Measurements from ENCODE around the gene SLC27A1.
"Not testable (repeated sequence)": the region's sequence is repeated elsewhere in the genome, so short reads cannot be mapped to it uniquely, and the experiment has no call there.

The SLC27A1 gene

DNA sequence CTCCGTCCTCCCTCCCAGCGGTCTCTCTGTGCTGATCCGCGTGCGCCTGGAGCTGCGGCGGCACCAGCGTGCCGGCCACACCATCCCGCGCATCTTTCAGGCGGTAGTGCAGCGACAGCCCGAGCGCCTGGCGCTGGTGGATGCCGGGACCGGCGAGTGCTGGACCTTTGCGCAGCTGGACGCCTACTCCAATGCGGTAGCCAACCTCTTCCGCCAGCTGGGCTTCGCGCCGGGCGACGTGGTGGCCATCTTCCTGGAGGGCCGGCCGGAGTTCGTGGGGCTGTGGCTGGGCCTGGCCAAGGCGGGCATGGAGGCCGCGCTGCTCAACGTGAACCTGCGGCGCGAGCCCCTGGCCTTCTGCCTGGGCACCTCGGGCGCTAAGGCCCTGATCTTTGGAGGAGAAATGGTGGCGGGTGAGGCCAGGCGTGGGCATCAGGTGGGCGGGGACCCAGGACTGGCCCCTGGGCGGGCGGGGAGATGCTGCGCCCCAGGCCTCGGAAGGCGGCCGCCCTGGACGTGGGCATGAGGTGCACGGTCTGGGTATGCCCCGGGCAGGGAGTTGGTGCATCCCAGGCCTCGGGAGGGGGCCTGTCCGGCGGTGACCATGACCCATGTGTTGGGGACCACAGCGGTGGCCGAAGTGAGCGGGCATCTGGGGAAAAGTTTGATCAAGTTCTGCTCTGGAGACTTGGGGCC, 16.4 kb downstream of the SLC27A1 start:
- in situ Hi-C loops (cut with MboI; ENCODE audit: low sequenced_read_pairs): no loop called here

DNA sequence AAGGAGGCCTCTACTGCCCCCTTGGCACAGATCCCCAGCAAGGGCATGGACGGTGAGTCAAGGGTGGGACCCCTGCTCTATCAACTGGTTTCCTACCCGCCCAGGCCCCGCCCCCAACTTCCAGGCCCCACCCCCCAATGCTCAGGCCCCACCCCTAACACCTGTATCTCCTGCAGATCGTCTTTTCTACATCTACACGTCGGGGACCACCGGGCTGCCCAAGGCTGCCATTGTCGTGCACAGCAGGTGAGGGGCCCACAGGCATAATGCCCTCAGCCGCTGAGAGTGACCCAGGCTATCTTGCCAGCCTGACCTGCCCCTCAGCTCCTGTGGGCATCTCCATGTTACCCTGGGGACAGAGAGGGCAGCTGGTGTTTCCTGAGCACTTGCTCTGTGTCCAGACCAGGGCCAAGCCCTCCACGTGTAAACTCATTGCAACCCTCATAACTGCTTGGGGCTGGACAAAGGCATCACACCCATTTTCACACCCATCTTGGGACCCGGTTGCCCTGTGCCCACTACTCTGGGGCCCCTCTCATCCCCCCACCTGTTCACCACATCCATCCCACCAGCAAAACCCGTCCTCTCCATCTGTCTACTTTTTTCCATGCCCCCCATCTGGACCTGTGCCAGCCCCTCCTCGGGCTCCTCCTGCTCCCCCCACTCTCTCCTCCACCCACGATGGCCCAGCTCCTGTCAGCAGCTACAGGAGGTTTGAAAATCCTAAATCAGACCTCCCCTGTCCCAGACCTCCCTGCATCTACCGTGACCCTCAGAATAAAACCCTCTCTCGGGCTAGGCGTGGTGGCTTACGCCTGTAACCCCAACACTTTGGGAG, 17.2 kb downstream of the SLC27A1 start:
- in situ Hi-C loops (cut with MboI; ENCODE audit: low sequenced_read_pairs): no loop called here

DNA sequence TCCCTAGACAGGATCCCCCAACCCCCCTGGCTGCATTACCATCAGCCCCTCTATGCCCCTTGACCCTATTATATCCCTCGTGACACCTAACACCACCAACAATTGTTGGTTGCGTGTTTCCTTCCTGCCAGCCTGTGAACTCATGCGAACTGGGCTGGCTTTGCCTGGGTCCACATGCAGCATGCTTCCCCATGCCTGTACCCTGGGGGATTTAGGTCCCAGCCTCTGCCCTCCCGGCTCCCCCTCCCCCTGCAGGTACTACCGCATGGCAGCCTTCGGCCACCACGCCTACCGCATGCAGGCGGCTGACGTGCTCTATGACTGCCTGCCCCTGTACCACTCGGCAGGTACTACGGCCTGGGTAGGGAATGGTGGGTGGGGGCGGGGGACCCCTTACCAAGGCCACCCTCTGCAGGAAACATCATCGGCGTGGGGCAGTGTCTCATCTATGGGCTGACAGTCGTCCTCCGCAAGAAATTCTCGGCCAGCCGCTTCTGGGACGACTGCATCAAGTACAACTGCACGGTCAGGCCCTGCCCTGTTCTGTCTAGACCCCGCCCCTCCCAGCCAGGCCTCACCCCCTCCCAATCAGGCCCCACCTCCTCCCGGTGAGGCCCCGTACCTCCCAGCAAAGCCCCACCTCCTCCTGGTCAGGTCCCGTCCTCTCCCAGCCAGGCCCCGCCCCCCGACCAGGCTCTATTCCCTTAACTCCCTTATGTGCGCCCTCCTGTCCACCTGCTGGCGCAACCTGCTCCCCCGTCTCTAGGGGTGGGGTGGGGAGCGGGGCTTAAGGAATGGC, 18.5 kb downstream of the SLC27A1 start:
- in situ Hi-C loops (cut with MboI; ENCODE audit: low sequenced_read_pairs): no loop called here

DNA sequence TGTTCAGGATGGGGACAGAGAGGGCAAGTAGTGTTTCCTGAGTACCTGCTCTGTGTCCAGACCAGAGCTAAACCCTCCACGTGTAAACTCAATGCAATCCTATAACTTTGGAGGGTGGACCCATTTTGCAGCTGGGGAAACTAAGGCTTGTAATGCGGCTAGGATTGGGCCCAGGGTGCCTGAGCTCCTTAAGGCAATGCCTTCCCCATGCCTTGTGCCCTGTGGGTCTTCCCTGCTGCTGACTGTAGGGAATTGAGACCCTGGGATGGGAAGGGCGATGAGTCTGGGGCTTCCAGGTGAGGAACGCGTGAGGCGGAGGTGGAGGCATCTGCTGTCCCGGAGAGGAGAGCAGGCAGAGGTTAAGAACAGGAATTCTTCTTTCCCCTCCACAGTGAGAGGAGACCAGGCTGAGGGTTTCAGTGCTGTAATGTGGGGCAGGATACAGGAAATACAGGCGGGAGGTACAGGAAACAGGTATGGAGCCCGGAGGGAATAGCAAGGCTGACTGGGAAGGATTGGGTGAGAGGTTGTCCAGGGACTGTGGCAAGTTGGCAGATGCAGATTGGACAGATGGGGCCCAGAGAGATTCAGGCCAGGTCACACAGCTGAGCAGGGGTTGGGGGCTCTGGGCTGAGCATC, 19.2 kb downstream of the SLC27A1 start:
- in situ Hi-C loops (cut with MboI; ENCODE audit: low sequenced_read_pairs): no loop called here

DNA sequence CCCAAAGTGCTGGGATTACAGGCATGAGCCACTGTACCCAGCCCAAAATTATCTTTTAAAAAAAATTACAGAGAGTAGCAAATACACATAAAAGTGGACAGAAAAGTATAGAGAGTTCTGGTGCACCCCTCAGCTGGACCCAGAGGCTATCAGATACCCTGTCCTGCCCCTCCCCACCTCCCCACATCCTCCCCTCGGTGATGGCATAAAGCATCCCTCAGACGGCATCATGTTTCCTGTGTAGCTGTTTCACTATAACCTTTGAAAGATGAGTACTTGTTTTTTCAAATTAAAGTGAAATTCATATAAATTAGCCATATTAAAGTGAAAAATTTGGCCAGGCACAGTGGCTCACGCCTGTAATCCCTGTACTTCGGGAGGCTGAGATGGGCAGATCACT, 20.1 kb downstream of the SLC27A1 start:
- in situ Hi-C loops (cut with MboI; ENCODE audit: low sequenced_read_pairs): no loop called here

DNA sequence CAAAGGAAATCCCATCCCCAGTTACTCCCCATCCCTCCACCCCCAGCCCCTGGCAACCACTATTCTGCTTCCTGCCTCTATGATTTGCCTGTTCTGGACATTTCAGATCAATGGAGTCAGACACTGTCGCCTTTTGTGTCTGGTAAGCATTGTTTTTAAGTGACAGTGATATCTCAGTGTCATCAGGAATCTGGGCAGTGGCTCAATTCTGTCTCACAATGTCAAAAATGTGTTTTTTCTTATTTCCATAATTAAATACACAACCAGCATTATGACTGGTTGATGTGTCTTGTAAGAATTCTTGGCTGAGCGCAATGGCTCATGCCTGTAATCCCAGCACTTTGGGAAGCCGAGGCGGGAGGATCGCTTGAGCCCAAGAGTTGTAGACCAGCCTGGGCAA, 21.0 kb downstream of the SLC27A1 start:
- in situ Hi-C loops (cut with MboI; ENCODE audit: low sequenced_read_pairs): no loop called here

DNA sequence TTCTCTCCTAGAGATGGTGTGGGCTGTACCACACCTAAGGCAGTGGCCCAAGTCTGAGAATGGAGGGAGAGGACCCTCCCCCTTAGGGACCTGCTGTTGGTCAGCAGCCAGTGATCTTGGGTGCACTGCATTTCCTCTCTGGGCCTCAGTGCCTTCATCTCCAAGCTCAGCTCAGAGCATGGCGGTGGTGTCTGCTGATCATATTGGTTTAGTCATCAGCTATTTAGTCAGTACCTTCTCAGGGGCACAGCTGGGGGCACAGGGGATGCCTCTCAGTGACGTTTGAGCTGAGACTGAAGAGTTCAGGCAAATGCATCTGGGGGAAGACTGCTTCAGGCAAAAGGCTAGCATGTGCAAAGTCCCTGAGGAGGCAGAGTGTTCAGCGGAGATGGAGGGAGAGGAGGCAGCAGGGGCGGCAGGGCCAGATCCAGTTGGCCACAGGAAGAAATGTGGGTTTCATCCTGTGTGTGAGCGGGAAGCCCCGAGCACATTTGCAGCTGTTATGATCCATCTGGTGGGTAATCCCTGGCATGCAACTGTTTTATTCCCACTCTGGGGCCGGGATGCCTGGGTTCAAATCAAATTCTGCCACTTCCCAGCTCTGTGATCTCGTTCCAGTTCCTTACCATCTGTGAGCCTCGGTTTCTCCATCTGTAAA, 25.4 kb downstream of the SLC27A1 start:
- in situ Hi-C loops (cut with MboI; ENCODE audit: low sequenced_read_pairs): no loop called here

DNA sequence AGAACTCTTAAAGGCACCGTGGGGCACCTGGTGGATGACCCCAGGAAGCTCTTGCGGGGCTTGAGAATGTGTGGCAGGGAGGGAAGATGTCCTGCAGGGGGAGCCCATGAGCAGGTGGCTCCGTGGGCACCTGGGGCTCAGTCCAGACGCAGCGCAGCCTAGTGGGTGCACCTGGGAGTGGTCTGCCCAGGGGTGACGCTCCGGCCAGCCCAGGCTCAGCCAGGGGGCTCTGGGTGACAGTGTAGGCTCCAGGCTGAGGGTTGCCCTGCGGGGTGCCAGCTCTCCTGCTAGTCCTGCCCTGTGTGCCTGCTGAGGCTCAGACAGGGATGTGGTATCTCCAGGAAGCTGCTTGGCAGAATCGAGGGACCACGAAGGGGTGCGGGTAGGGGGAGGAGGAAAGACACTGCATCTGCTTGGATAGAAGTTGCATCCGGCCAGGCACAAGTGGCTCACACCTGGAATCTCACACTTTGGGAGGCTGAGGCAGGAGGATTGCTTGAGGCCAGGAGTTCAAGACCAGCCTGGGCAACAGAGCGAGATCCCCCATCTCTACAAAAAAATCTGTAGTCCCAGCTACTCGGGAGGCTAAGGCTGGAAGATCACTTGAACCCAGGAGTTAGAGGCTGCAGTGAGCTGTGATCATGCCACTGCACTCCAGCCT, 26.1 kb downstream of the SLC27A1 start:
- in situ Hi-C loops (cut with MboI; ENCODE audit: low sequenced_read_pairs): no loop called here

DNA sequence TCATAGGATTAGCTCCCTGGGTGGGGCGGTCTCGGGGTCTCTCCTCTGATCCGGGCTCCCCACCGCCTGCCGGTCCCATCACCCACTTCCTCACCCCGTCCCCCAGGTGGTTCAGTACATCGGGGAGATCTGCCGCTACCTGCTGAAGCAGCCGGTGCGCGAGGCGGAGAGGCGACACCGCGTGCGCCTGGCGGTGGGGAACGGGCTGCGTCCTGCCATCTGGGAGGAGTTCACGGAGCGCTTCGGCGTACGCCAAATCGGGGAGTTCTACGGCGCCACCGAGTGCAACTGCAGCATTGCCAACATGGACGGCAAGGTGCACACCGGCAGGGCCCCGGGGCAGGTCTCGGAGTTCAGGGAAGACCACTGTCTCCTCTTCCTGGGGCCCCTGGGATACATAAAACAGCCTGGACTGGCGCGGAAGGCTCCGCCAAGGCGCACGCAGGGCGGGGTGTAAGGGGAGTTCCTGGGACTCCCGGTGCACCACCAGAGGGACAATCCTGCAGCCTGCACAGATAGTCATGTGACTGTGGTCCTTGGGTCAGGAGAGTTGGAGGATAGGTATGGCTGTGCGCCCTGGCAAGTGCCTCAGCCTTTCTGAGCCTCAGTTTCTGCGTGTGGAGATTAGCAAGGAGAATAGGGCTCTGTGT, 26.9 kb downstream of the SLC27A1 start:
- in situ Hi-C loops (cut with MboI; ENCODE audit: low sequenced_read_pairs): no loop called here

DNA sequence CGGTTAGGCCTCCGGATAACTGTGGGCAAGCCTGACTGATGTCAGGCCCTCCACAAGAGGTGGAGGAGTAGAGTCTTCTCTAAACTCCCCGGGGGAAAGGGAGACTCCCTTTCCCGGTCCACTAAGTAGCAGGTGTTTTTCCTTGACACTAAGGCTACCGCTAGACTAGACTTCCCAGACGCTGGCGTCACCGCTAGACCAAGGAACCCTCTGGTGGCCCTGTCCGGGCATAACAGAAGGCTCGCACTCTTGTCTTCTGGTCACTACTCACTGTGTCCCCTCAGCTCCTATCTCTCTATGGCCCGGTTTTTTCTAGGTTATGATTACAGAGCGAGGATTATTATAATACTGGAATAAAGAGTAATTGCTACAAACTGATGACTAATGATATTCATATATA, 28.7 kb downstream of the SLC27A1 start:
- in situ Hi-C loops (cut with MboI; ENCODE audit: low sequenced_read_pairs): not testable (repeated sequence)

DNA sequence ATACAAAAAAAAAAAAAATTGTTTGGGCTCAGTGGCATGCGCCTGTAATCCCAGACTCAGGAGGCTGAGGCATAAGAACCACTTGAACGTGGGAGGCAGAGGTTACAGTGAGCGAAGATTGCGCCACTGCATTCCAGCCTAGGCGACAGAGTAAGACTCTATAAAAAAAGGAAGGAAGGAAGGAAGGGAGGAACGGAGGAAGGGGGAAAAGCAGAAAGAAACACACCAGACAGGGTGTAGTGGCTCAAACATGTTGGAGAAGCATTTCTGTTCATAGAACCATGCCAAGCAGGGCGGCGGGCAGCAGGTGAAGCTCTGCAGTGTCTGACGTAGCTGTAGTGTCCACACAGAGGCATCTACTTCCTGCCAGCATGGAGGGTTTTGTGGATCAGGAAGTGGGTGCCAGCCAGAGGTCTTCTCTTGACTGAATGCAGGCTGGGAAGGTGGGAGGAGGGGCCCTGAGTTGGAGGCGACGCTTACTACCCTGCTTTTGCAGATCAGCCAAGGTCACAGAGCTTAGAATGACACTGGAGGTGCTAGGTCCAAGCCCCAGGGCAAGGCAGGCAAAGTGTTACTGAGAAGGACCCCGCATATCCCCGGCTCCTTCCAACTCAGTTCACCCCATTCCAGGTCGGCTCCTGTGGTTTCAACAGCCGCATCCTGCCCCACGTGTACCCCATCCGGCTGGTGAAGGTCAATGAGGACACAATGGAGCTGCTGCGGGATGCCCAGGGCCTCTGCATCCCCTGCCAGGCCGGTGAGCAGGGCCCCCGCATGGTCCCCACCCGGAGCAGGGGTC, 29.5 kb downstream of the SLC27A1 start:
- in situ Hi-C loops (cut with MboI; ENCODE audit: low sequenced_read_pairs): no loop called here

DNA sequence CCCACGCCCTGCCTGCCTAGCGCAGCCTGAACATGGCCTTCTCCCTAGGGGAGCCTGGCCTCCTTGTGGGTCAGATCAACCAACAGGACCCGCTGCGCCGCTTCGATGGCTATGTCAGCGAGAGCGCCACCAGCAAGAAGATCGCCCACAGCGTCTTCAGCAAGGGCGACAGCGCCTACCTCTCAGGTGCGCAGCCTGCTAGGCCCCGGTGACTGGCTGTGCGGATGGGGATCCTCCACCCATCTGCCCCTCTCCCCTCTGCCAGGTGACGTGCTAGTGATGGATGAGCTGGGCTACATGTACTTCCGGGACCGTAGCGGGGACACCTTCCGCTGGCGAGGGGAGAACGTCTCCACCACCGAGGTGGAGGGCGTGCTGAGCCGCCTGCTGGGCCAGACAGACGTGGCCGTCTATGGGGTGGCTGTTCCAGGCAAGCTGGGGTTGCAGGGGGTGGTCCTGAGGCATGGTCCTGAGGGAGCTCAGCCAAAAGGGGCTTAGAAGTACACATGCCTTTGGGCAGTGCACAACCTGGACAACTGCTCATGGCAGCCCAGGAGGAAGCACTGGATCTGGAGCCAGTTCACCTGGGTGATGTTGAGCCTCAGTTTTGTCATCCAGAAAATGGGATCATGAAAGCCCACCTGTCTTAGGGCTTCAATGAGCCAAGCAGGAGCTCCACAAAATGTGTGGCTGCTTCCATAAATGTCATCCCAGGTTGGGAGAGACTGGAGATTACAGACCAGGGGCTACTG, 30.3 kb downstream of the SLC27A1 start:
- in situ Hi-C loops (cut with MboI; ENCODE audit: low sequenced_read_pairs): no loop called here

DNA sequence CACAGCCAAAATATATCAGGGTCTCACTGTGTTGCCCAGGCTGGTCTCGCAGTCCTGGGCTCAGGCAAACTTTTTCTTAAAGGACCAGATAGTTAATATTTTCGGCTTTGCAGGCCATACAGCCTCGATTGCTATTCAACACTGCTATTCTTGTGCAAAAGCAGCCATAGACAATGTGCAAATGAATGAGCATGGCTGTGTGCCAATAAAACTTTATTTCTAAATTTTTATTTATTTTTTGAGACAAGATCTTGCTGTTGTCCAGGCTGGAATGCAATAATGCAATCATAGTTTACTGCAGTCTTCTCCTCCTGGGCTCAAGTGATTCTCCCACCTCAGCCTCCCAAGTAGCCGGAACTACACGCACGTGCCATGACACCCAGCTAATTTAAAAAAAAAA, 32.9 kb downstream of the SLC27A1 start:
- in situ Hi-C loops (cut with MboI; ENCODE audit: low sequenced_read_pairs): no loop called here

DNA sequence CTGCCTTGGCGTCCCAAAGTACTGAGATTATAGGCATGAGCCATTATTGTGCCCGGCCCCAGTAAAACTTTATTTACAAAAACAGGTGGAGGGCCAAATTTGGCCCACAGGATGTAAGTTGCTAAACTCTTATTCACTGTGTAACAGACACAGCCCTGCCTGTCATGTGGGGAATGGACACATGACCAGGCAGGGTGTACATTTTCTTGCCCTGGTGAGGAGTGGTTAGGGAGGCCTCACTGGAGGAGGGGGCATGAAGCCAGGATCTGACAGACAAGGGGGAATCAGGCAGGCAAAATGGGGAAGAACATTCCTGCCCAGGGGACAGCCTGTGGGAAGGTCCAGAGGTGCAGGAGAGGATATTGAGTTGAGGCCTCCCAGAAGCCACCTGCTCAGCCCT, 33.7 kb downstream of the SLC27A1 start:
- in situ Hi-C loops (cut with MboI; ENCODE audit: low sequenced_read_pairs): no loop called here

DNA sequence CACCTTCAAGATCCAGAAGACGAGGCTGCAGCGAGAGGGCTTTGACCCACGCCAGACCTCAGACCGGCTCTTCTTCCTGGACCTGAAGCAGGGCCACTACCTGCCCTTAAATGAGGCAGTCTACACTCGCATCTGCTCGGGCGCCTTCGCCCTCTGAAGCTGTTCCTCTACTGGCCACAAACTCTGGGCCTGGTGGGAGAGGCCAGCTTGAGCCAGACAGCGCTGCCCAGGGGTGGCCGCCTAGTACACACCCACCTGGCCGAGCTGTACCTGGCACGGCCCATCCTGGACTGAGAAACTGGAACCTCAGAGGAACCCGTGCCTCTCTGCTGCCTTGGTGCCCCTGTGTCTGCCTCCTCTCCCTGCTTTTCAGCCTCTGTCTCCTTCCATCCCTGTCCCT, 34.1 kb downstream of the SLC27A1 start:
- in situ Hi-C loops (cut with MboI; ENCODE audit: low sequenced_read_pairs): no loop called here

DNA sequence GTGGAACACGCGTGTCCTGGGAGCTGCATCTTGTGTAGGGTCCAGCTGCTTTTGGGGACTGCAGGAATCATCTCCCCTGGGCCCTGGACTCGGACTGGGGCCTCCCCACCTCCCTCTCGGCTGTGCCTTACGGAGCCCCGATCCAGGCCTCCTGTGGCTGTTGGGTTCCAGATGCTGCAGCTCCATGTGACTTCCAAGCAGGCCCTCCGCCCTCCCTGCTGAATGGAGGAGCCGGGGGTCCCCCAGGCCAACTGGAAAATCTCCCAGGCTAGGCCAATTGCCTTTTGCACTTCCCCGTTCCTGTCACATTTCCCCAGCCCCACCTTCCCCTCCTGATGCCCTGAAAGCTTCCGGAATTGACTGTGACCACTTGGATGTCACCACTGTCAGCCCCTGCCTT, 34.9 kb downstream of the SLC27A1 start:
- in situ Hi-C loops (cut with MboI; ENCODE audit: low sequenced_read_pairs): no loop called here

DNA sequence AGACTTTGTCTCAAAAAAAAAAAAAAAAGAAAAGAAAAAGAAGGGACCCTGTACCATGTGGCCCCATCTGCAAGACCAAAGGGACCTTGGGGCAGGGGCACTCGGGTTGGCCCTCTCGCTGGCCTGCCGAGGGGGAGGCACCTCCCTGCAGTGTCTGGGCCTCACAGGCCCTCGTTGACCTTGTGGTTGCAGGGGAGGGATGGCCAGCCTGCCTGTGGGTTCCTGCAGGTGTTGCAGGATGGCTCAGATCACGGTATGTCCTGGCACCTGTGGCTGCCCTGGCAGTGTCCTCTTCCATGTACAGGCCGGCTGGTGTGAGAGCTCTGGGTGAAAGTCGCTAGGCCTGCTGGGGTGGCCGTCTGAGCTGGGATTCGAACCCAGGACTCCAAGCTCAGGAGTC, 36.4 kb downstream of the SLC27A1 start:
- in situ Hi-C loops (cut with MboI; ENCODE audit: low sequenced_read_pairs): no loop called here

DNA sequence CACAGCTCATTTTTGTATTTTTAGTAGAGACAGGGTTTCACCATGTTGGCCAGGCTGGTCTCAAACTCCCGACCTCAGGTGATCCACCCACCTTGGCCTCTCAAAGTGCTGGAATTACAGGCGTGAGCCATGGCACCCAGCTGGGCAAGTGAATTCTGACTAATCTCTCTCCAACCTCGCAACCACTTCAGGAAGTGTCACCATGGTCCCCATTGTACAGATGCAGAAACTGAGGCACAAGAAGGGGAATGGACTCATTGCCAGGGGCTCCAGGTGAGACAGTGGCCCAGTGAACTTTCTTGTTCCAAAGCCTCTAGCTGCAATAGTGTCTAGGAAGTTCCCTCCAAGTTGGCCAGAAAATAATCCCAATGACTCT, 38.2 kb downstream of the SLC27A1 start:
- in situ Hi-C loops (cut with MboI; ENCODE audit: low sequenced_read_pairs): not testable (repeated sequence)

Measured in hTERT RPE-1 (cell line).